ENCODE data around the gene CCDC15.

DNA sequence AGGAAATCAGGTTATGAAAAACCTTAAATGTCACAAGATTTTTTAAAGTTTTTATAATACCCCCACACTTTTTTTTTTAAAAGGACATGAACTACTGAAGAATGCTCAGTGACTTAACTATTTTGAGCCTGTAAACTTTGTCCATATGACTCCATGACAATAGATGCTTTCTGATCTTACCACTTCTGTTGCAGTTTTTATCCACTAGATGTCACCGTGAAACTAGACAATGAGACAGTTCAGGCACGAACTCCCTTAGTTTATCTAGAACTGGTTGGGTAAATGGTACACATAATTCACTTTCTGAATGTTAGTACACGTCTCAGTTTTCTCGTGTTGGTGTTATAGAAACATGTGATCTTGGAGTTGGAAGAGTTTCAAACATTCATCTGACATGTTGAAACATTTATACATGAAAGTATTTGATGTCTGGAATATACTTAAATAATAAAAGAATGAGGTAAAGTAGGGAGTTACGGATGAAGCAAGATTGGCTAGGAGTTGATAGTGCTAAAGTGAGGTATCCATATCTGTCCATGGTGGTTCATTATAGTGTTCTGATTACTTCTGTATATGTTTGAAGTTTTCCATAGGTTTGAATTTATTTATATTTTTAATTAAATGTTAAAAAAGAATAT, 8.1 kb downstream of the CCDC15 start:
- TF ChIP-seq EP300 (IDR thresholded peaks at IDR 0.05) (no peak), POLR2AphosphoS5 (IDR thresholded peaks at IDR 0.05) (peak in 1 of 3 donors; percentile 37)
- TF ChIP-seq, protein P1, sequence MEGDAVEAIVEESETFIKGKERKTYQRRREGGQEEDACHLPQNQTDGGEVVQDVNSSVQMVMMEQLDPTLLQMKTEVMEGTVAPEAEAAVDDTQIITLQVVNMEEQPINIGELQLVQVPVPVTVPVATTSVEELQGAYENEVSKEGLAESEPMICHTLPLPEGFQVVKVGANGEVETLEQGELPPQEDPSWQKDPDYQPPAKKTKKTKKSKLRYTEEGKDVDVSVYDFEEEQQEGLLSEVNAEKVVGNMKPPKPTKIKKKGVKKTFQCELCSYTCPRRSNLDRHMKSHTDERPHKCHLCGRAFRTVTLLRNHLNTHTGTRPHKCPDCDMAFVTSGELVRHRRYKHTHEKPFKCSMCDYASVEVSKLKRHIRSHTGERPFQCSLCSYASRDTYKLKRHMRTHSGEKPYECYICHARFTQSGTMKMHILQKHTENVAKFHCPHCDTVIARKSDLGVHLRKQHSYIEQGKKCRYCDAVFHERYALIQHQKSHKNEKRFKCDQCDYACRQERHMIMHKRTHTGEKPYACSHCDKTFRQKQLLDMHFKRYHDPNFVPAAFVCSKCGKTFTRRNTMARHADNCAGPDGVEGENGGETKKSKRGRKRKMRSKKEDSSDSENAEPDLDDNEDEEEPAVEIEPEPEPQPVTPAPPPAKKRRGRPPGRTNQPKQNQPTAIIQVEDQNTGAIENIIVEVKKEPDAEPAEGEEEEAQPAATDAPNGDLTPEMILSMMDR (IDR thresholded peaks at IDR 0.05) = peak in 5 of 7 experiments; percentile 41 to 83 (median 64)

Data from stomach (tissue), 4 donors.